HCT116 (cell line): ENCODE data around the gene CYP4F2.

Source experiments
- ATF3 ChIP-seq: IDR thresholded peaks from 2 replicates; pipeline ENCODE4 v1.6.1; 2012
- CEBPB ChIP-seq: IDR thresholded peaks from 2 replicates; pipeline ENCODE4 v1.6.1; 2012; ENCODE audit warnings: low read depth
- EZH2 ChIP-seq: fragments of 200-600 bp; sonication (generic); IDR thresholded peaks from 2 replicates; pipeline ENCODE4 v1.6.1; 2017; ENCODE audit warnings: antibody characterized with exemption, mixed run types
- JUND ChIP-seq: IDR thresholded peaks from 2 replicates; pipeline ENCODE4 v1.6.1; 2012
- MAX ChIP-seq: IDR thresholded peaks from 2 replicates; pipeline ENCODE4 v1.6.1; 2012
- POLR2AphosphoS5 ChIP-seq: IDR thresholded peaks from 2 replicates; pipeline ENCODE4 v1.6.1; 2011; ENCODE audit warnings: mild to moderate bottlenecking, low read depth, low read length, moderate library complexity
- RAD21 ChIP-seq: IDR thresholded peaks from 2 replicates; pipeline ENCODE4 v1.6.1; 2012; ENCODE audit warnings: low read depth, mild to moderate bottlenecking
- SP1 ChIP-seq: IDR thresholded peaks from 2 replicates; pipeline ENCODE4 v1.6.1; 2012; ENCODE audit warnings: low read depth
- TF ChIP-seq, protein P1 (sequence below), 3 experiments: fragments of 200-600 bp in 1 of 3; sonication (generic) in 1 of 3; IDR thresholded peaks in 2 of 3; conservative IDR thresholded peaks in 1 of 3; 2 replicates each; pipeline ENCODE4 v1.5.1; 2012 to 2017; ENCODE audit warnings: low read depth in 2 of 3, low read length in 2 of 3, antibody characterized with exemption in 1 of 3, borderline replicate concordance in 1 of 3, control low read depth in 1 of 3, mild to moderate bottlenecking in 1 of 3, mixed read lengths in 1 of 3, mixed run types in 1 of 3, moderate library complexity in 1 of 3; ENCODE audit not compliant: insufficient read depth in 1 of 3

GRCh38 chr19:15828121-15828610, 69.7 kb downstream of the CYP4F2 start:
- TF ChIP-seq, protein P1, sequence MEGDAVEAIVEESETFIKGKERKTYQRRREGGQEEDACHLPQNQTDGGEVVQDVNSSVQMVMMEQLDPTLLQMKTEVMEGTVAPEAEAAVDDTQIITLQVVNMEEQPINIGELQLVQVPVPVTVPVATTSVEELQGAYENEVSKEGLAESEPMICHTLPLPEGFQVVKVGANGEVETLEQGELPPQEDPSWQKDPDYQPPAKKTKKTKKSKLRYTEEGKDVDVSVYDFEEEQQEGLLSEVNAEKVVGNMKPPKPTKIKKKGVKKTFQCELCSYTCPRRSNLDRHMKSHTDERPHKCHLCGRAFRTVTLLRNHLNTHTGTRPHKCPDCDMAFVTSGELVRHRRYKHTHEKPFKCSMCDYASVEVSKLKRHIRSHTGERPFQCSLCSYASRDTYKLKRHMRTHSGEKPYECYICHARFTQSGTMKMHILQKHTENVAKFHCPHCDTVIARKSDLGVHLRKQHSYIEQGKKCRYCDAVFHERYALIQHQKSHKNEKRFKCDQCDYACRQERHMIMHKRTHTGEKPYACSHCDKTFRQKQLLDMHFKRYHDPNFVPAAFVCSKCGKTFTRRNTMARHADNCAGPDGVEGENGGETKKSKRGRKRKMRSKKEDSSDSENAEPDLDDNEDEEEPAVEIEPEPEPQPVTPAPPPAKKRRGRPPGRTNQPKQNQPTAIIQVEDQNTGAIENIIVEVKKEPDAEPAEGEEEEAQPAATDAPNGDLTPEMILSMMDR (IDR thresholded peaks at IDR 0.05 in 2 of 3, conservative IDR thresholded peaks at IDR 0.05 in 1 of 3; ENCODE audit: borderline replicate concordance in 1 of 3, insufficient read depth in 1 of 3, low read depth in 2 of 3, low read length in 2 of 3): no peak
- TF ChIP-seq EZH2 (no peak), JUND (no peak), ATF3 (no peak), RAD21 (no peak), POLR2AphosphoS5 (peak; percentile 21; the same call in 1 of the 2 replicates), SP1 (no peak), CEBPB (no peak), MAX (no peak)
